SU-DHL-6 (cell line): Measurements from ENCODE around the gene CAMK1D.
"Not testable (repeated sequence)": the region's sequence is repeated elsewhere in the genome, so short reads cannot be mapped to it uniquely, and the experiment has no call there.

Experiments used
- H2AFZ ChIP-seq: fragments of 200-600 bp; sonication (generic); 2 replicates; pipeline ENCODE4 v1.6.1; 2014; ENCODE audit warnings: low read depth, mild to moderate bottlenecking, moderate library complexity, mixed read lengths, antibody characterized with exemption, low read length; ENCODE audit not compliant: severe bottlenecking
- H3F3A ChIP-seq: fragments of 200-600 bp; shearing (Covaris generic); 2 replicates; pipeline ENCODE4 v1.6.0; 2016; ENCODE audit warnings: antibody characterized with exemption, mild to moderate bottlenecking; ENCODE audit not compliant: insufficient read depth
- H3K27ac ChIP-seq: fragments of 200-600 bp; sonication (generic); 2 replicates; pipeline ENCODE4 v1.5.1; 2016; ENCODE audit warnings: low read depth, mild to moderate bottlenecking, low read length, moderate library complexity, mixed read lengths
- H3K27me3 ChIP-seq: fragments of 200-600 bp; sonication (generic), shearing (Covaris generic); 2 replicates; pipeline ENCODE4 v1.6.0; 2014; ENCODE audit warnings: mild to moderate bottlenecking, low read length
- H3K36me3 ChIP-seq: fragments of 200-600 bp; sonication (generic); 2 replicates; pipeline ENCODE4 v1.6.1; 2014; ENCODE audit warnings: mild to moderate bottlenecking, low read length, mixed read lengths
- H3K4me2 ChIP-seq: fragments of 300-600, 200-600 bp; shearing (Covaris generic), sonication (generic); 2 replicates; pipeline ENCODE4 v1.6.0; 2014; ENCODE audit warnings: low read length, low read depth, mild to moderate bottlenecking; ENCODE audit not compliant: poor library complexity, severe bottlenecking
- H3K4me3 ChIP-seq: fragments of 200-600 bp; sonication (generic); 2 replicates; pipeline ENCODE4 v1.5.1; 2014; ENCODE audit warnings: antibody characterized with exemption, low read length, mild to moderate bottlenecking, mixed read lengths; ENCODE audit not compliant: insufficient read depth, poor library complexity, severe bottlenecking
- H3K79me2 ChIP-seq: fragments of 200-600 bp; sonication (generic); 2 replicates; pipeline ENCODE4 v1.6.1; 2014; ENCODE audit warnings: mild to moderate bottlenecking, low read length, moderate library complexity; ENCODE audit not compliant: insufficient read depth
- H3K9ac ChIP-seq: fragments of 200-600 bp; sonication (generic); 2 replicates; pipeline ENCODE4 v1.7.0; 2014; ENCODE audit warnings: mild to moderate bottlenecking, low read length
- H3K9me2 ChIP-seq: fragments of 200-600 bp; sonication (generic); replicated peaks from 2 replicates; pipeline ENCODE4 v1.6.1; 2014; ENCODE audit warnings: low read length; ENCODE audit not compliant: insufficient read depth
- H3K9me3 ChIP-seq: fragments of 200-600 bp; sonication (generic); 2 replicates; pipeline ENCODE4 v1.6.1; 2014; ENCODE audit warnings: low read length, mixed read lengths; ENCODE audit not compliant: insufficient read depth
- H4K20me1 ChIP-seq: fragments of 200-600 bp; sonication (generic); 2 replicates; pipeline ENCODE4 v1.6.1; 2014; ENCODE audit warnings: low read depth, mild to moderate bottlenecking, antibody characterized with exemption, low read length, moderate library complexity, mixed read lengths
- CTCF ChIP-seq: fragments of 200-600 bp; sonication (generic); IDR thresholded peaks from one replicate; pipeline ENCODE4 v1.5.1; 2017; ENCODE audit warnings: antibody characterized with exemption, mild to moderate bottlenecking, low read length, moderate library complexity; ENCODE audit not compliant: insufficient read depth, poor library complexity, severe bottlenecking
- EZH2phosphoT487 ChIP-seq: fragments of 200-600 bp; sonication (generic), shearing (Covaris generic); conservative IDR thresholded peaks from 2 replicates; pipeline ENCODE4 v1.6.1; 2018; ENCODE audit warnings: mild to moderate bottlenecking, antibody characterized with exemption, low read length, moderate library complexity, mixed read lengths

Gene CAMK1D

GRCh38 chr10:12541446-12542067 lies 192.2 kb downstream of the CAMK1D start:
- H3F3A ChIP-seq = peaks cover 7% of the 10 kb centered on the region; the same call in 1 of the 2 replicates
- H3K79me2 ChIP-seq = peaks cover 96% of the 10 kb centered on the region
- TF ChIP-seq CTCF (no peak), EZH2phosphoT487 (no peak)
- no peaks in the 10 kb centered on the region for H3K36me3 ChIP-seq
- no peak overlapping the region for H3K9ac ChIP-seq
- no peaks in the 10 kb centered on the region; the same call in 1 of the 2 replicates for H4K20me1 ChIP-seq
- no peaks in the 10 kb centered on the region for H3K9me3 ChIP-seq
- H3K27ac ChIP-seq = no peak overlapping the region
- H3K4me2 ChIP-seq = no peak overlapping the region
- H3K9me2 ChIP-seq = no peaks in the 10 kb centered on the region
- no peak overlapping the region for H2AFZ ChIP-seq
- H3K27me3 ChIP-seq = no peaks in the 10 kb centered on the region
- no peak overlapping the region for H3K4me3 ChIP-seq

GRCh38 chr10:12542133-12542670 lies 192.9 kb downstream of the CAMK1D start:
- no peaks in the 10 kb centered on the region for H3K9me3 ChIP-seq
- no peaks in the 10 kb centered on the region; the same call in 1 of the 2 replicates for H4K20me1 ChIP-seq
- H3K4me3 ChIP-seq = no peak overlapping the region
- H3F3A ChIP-seq = peaks cover 7% of the 10 kb centered on the region; the same call in 1 of the 2 replicates
- no peak overlapping the region for H3K4me2 ChIP-seq
- no peak overlapping the region for H2AFZ ChIP-seq
- H3K9ac ChIP-seq = no peak overlapping the region
- TF ChIP-seq CTCF = no peak
- TF ChIP-seq EZH2phosphoT487 = no peak
- no peak overlapping the region for H3K27ac ChIP-seq
- no peaks in the 10 kb centered on the region for H3K27me3 ChIP-seq
- no peaks in the 10 kb centered on the region for H3K36me3 ChIP-seq
- peaks cover 95% of the 10 kb centered on the region for H3K79me2 ChIP-seq
- no peaks in the 10 kb centered on the region for H3K9me2 ChIP-seq

GRCh38 chr10:12543589-12543988 lies 194.2 kb downstream of the CAMK1D start:
- H3K9ac ChIP-seq = no peak overlapping the region
- H3K36me3 ChIP-seq = no peaks in the 10 kb centered on the region
- no peak for TF ChIP-seq CTCF
- no peak for TF ChIP-seq EZH2phosphoT487
- no peaks in the 10 kb centered on the region for H3K27me3 ChIP-seq
- no peaks in the 10 kb centered on the region; the same call in 1 of the 2 replicates for H4K20me1 ChIP-seq
- H2AFZ ChIP-seq = no peak overlapping the region
- no peaks in the 10 kb centered on the region for H3K9me2 ChIP-seq
- peaks cover 7% of the 10 kb centered on the region; the same call in 1 of the 2 replicates for H3F3A ChIP-seq
- H3K9me3 ChIP-seq = no peaks in the 10 kb centered on the region
- H3K4me3 ChIP-seq = no peak overlapping the region
- peaks cover 95% of the 10 kb centered on the region for H3K79me2 ChIP-seq
- no peak overlapping the region for H3K27ac ChIP-seq
- H3K4me2 ChIP-seq = no peak overlapping the region

- not testable (repeated sequence) for H3K27me3 ChIP-seq, H2AFZ ChIP-seq, H3K36me3 ChIP-seq, H3K27ac ChIP-seq, H4K20me1 ChIP-seq, H3K9me2 ChIP-seq, H3F3A ChIP-seq, H3K4me3 ChIP-seq, H3K4me2 ChIP-seq, H3K9me3 ChIP-seq, H3K9ac ChIP-seq
- H3K79me2 ChIP-seq = peaks cover 95% of the 10 kb centered on the region
Observed at GRCh38 chr10:12546160-12546802, 196.9 kb downstream of the CAMK1D start.
